COLO668 (cell line): ENCODE data around the gene MBD3.
A peak's percentile ranks its signal among the peaks of the same experiment; 100 is the strongest.

Experiments
- DNase-seq: peaks from one replicate; lab custom pipeline; 2025; ENCODE audit not compliant: unreplicated experiment; lab: John Stamatoyannopoulos, UW

Gene MBD3

GRCh38 chr19:1619703-1620102 lies 27.0 kb upstream of the MBD3 start:
- DNase-seq, result no peak

GRCh38 chr19:1619094-1619439 lies 26.4 kb upstream of the MBD3 start:
- DNase-seq, result no peak

- DNase-seq, result peak; percentile 33
These were observed 25.8 kb upstream of the MBD3 start for GRCh38 chr19:1618157-1619093.

DNA sequence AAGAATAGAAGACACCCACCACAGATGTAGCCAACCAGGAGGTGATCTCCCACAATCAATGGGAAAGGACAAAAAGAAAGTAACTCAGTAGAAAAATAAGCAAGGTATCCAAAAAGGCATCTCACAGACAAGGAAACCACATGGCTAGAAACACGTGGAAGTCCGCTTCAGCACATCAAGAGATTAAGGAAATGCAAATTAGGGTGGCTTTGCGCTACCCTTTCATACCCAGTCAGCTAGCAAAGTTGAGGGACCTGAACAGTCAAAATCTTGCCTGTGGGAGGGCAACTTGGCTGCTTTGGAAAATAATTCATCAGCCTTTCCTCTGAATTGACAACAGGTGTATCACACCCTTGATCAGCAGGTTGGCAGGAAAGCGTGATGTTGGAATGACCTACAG lies 24.2 kb upstream of the MBD3 start:
- no peak for DNase-seq

- no peak for DNase-seq
These were observed 23.7 kb upstream of the MBD3 start for GRCh38 chr19:1616396-1616795.

- DNase-seq, result no peak
These were observed 22.6 kb upstream of the MBD3 start for GRCh38 chr19:1615156-1615765.

GRCh38 chr19:1613808-1614570 lies 21.3 kb upstream of the MBD3 start:
- no peak for DNase-seq

DNA sequence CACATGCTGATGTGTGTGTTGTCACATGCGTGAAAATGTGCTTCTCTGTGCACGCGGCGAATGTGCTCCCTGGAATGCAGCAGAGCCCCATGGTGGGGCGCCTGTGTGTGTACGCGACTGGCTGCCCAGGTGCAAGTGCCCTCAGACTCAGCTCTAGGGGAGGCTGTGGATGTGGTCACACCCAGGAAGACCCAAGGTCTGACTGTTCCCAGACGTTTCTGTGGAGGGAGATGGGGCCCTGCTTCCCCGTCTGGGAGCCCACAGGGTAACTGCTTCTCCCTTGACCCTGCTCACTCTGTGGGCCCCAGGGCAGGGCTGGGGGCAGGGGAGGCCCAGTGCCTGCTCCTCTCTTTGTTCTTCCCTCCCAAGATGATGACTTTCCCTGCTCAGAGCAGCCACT lies 20.5 kb upstream of the MBD3 start:
- DNase-seq, result no peak

GRCh38 chr19:1612114-1613086 lies 19.7 kb upstream of the MBD3 start:
- no peak for DNase-seq

DNA sequence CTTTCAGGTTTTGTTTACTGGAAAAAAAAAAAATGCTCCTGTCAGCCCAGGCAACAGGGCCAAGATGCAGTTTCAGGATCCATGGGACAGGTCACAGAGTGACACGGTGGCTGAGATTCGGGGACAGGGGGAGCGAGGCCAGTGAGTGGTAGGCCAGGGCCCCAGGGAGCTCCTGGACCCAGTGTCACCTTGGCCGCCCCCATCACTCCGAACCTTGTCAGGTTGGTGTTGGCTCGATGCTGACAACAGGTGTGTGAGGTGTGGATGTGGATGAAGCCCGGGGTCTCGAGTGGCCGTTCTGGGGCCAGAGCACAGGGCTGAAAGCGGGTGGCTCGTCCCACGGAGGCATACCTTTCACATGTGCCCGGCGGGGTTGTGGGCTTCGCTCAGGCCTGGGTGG lies 18.7 kb upstream of the MBD3 start:
- no peak for DNase-seq

- no peak for DNase-seq
These were observed 17.9 kb upstream of the MBD3 start for GRCh38 chr19:1610579-1610978.

- no peak for DNase-seq
These were observed 17.2 kb upstream of the MBD3 start for GRCh38 chr19:1609680-1610474.

GRCh38 chr19:1609103-1609396 lies 16.4 kb upstream of the MBD3 start:
- no peak for DNase-seq

DNA sequence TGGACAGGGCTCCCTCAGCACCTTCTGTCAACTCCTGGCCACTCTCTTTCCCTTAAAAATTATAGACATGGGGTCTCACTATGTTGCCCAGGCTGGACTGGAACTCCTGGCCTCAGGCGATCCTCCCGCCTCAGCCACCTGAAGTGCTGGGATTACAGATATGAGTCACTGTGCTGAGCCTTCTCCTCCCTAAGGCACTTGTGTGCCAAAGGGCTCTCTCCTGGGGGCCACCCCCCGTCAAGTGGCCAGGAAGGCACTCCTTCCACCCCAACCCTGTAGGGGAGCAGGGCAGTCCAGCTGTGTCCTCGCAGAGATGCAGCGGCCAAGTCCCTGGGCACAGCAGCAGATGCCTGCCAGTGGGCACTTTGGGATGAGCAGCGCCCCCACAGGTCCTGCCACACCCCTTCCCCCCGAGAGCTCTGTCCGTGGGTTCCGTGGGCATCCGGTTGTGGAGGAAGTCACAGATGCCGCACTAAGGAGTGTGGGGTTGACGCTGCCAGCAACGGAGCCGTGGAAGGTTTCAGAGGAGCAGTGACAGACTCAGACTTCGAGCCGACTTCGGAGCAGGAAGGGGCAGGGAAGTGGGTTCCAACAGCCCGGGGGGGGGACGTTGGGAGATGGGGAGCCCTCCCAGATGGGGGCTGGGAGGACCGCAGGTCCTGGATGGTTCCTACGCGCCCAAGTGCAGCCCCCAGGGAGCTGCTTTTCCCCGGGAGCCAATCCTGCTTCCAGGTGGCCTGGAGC lies 15.9 kb upstream of the MBD3 start:
- DNase-seq, result no peak

- DNase-seq, result no peak
These were observed 13.5 kb upstream of the MBD3 start for GRCh38 chr19:1606138-1606651.

GRCh38 chr19:1605236-1606137 lies 12.8 kb upstream of the MBD3 start, which contains the start of gene UQCR11:
TSS of gene UQCR11 (minus strand) at chr19:1605462. CDS start at chr19:1605409, 53 bp downstream.
- peak; percentile 94 for DNase-seq

DNA sequence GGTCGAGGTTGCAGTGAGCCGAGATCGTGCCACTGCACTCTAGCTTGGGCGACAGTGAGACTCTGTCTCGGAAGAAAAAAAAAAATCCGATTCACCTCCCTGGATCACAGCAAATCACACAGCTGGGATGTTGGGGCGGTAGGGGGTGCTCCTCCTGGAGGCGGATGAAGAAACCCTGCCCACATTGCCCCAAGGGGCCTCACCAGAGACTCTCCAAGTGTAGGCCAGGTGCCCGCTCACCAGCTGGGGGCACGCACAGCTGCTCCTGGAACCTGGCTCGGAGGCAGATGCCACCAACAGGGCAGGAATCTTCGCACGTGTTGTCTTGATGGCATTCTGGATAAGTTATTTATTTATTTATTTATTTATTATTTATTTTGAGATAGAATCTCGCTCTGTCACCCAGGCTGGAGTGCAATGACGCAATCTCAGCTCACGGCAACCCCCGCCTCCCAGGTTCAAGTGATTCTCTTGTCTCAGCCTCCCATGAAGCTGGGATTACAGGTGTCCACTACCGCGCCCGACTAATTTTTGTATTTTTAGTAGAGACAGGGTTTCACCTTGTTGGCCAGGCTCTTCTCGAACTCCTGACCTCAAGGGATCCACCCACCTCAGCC lies 9.5 kb upstream of the MBD3 start:
- DNase-seq, result no peak

DNA sequence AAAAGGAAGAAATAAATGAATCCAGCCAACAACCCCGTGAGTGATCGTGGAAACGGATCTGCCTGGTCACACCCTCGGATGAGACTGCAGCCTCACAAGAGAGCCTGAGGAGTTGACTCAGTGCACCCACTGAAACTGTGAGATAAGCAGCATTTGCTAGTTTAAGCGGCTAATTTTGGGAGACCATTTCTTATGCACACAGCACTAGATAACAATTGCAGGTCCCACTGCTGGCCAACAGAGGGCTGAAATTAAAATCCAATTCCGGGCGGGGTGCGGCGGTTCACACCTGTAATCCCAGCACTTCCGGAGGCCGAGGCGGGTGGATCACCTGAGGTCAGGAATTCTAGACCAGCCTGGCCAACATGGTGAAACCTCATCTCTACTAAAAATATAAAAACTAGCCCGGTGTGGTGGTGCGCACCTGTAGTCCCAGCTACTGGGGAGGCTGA lies 9.0 kb upstream of the MBD3 start:
- no peak for DNase-seq
